ENCODE results near the gene KANK4.

DNA sequence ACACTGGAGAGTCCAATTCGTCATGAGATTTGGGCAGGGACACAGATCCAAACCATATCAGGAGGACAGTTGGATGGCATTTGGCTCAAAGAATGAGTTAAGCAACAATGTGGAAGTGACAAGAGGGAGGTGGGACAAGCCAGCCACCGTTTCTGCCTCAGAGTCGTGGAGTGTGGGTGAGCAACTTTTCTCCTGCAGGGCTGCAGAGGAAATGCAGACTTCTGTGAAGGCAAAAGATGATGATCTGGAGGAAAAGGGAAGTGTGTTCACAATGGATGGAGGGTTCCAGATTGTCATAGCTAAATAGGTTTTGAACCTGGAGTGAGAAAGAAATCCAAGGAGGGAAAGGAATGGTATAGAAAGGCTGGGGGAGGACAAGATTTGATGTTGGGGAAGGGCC is 16.4 kb upstream of the KANK4 start:
- TF ChIP-seq, protein P1, sequence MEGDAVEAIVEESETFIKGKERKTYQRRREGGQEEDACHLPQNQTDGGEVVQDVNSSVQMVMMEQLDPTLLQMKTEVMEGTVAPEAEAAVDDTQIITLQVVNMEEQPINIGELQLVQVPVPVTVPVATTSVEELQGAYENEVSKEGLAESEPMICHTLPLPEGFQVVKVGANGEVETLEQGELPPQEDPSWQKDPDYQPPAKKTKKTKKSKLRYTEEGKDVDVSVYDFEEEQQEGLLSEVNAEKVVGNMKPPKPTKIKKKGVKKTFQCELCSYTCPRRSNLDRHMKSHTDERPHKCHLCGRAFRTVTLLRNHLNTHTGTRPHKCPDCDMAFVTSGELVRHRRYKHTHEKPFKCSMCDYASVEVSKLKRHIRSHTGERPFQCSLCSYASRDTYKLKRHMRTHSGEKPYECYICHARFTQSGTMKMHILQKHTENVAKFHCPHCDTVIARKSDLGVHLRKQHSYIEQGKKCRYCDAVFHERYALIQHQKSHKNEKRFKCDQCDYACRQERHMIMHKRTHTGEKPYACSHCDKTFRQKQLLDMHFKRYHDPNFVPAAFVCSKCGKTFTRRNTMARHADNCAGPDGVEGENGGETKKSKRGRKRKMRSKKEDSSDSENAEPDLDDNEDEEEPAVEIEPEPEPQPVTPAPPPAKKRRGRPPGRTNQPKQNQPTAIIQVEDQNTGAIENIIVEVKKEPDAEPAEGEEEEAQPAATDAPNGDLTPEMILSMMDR (IDR thresholded peaks at IDR 0.05; ENCODE audit: insufficient read depth, low read length, poor library complexity, severe bottlenecking), result no peak
- no peak for TF ChIP-seq EZH2phosphoT487 (conservative IDR thresholded peaks at IDR 0.05; ENCODE audit: low read length)

Measured in SU-DHL-6 (cell line).